ENCODE measurements around the gene ENPP3.

The ENPP3 gene

DNA sequence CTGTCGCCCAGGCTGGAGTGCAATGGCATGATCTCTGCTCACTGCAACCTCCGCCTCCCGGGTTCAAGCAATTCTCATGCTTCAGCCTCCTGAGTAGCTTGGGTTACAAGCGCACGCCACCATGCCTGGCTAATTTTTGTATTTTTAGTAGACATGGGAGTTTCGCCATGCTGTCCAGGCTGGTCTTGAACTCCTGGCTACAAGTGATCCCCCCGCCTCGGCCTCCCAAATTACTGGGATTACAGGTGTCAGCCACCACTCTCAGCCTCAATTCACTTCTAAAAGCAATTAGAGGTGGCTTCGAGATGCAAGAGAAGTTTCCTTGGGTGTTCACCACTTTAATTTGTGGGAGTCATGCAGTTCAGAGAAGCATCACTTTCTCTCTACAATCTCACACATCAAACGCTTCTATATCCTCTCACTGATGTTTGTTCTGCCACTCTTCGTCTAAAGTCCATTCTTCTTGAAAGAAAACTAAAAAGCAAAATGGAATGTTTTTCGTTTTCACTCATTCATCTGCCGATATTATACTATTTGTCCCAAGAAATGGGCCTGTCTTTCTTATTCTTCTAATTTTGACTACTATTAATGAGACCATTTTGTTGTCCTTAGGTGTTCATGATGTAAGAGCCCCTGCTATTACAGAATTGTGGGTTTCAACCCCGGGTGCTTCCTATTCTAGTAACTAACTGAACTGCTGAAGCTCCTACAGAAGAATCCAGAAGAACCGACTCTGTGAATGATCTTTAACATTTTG, 132.5 kb downstream of the ENPP3 start:
- H3F3A ChIP-seq (ENCODE audit: control insufficient read depth, insufficient read depth): no peaks in the 10 kb centered on the region
- H3K27me3 ChIP-seq (ENCODE audit: control insufficient read depth, low read length): no peaks in the 10 kb centered on the region
- no peaks in the 10 kb centered on the region for H3K4me1 ChIP-seq (ENCODE audit: control insufficient read depth, low read length)
- H3K27ac ChIP-seq (ENCODE audit: low read depth, low read length): no peak overlapping the region
- no peaks in the 10 kb centered on the region for H3K9me2 ChIP-seq (replicated peaks; ENCODE audit: control insufficient read depth, low read length)
- TF ChIP-seq, protein P1, sequence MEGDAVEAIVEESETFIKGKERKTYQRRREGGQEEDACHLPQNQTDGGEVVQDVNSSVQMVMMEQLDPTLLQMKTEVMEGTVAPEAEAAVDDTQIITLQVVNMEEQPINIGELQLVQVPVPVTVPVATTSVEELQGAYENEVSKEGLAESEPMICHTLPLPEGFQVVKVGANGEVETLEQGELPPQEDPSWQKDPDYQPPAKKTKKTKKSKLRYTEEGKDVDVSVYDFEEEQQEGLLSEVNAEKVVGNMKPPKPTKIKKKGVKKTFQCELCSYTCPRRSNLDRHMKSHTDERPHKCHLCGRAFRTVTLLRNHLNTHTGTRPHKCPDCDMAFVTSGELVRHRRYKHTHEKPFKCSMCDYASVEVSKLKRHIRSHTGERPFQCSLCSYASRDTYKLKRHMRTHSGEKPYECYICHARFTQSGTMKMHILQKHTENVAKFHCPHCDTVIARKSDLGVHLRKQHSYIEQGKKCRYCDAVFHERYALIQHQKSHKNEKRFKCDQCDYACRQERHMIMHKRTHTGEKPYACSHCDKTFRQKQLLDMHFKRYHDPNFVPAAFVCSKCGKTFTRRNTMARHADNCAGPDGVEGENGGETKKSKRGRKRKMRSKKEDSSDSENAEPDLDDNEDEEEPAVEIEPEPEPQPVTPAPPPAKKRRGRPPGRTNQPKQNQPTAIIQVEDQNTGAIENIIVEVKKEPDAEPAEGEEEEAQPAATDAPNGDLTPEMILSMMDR (IDR thresholded peaks at IDR 0.05; ENCODE audit: low read depth, low read length, poor library complexity, severe bottlenecking): no peak
- TF ChIP-seq EZH2phosphoT487 (IDR thresholded peaks at IDR 0.05; ENCODE audit: borderline replicate concordance, low read length): no peak
- no peaks in the 10 kb centered on the region for H3K9me3 ChIP-seq (ENCODE audit: control insufficient read depth, insufficient read depth, low read length)
- no peak overlapping the region for H3K4me2 ChIP-seq (ENCODE audit: low read length)
- H3K36me3 ChIP-seq (ENCODE audit: control insufficient read depth, low read length): no peaks in the 10 kb centered on the region
- no peaks in the 10 kb centered on the region for H4K20me1 ChIP-seq (ENCODE audit: control insufficient read depth, insufficient read depth, low read depth, low read length)
- no peaks in the 10 kb centered on the region for H3K79me2 ChIP-seq (ENCODE audit: control insufficient read depth, low read length)
- no peak overlapping the region for H3K4me3 ChIP-seq (ENCODE audit: low read length)

DNA sequence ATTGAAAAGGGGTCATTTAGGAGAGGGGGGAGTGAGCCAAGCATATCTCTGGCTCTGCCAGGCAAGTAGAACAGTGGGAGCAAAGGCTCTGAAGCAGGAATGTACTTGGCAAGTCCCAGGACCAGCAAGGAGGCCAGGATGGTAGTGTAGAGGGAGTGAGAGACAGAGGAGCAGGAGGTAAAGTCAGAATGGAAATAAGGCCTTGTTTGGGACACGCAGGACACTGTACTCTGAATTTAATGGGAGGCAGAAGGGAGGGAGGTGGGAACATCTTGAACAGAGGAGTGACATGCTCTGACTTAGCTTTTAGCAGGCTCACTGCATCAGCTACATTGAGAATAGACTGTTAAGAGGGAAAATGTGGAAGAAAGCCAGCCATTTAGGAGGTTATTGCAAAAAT, 133.7 kb downstream of the ENPP3 start:
- H3K4me2 ChIP-seq (ENCODE audit: low read length): no peak overlapping the region
- H3K9me3 ChIP-seq (ENCODE audit: control insufficient read depth, insufficient read depth, low read length): no peaks in the 10 kb centered on the region
- H3K9me2 ChIP-seq (replicated peaks; ENCODE audit: control insufficient read depth, low read length): no peaks in the 10 kb centered on the region
- H3K79me2 ChIP-seq (ENCODE audit: control insufficient read depth, low read length): no peaks in the 10 kb centered on the region
- H3K4me3 ChIP-seq (ENCODE audit: low read length): no peak overlapping the region
- no peaks in the 10 kb centered on the region for H3F3A ChIP-seq (ENCODE audit: control insufficient read depth, insufficient read depth)
- no peak overlapping the region for H3K27ac ChIP-seq (ENCODE audit: low read depth, low read length)
- H4K20me1 ChIP-seq (ENCODE audit: control insufficient read depth, insufficient read depth, low read depth, low read length): no peaks in the 10 kb centered on the region
- no peaks in the 10 kb centered on the region for H3K4me1 ChIP-seq (ENCODE audit: control insufficient read depth, low read length)
- TF ChIP-seq EZH2phosphoT487 (IDR thresholded peaks at IDR 0.05; ENCODE audit: borderline replicate concordance, low read length): no peak
- TF ChIP-seq, protein P1 (IDR thresholded peaks at IDR 0.05; ENCODE audit: low read depth, low read length, poor library complexity, severe bottlenecking): no peak
- H3K27me3 ChIP-seq (ENCODE audit: control insufficient read depth, low read length): no peaks in the 10 kb centered on the region
- no peaks in the 10 kb centered on the region for H3K36me3 ChIP-seq (ENCODE audit: control insufficient read depth, low read length)

DNA sequence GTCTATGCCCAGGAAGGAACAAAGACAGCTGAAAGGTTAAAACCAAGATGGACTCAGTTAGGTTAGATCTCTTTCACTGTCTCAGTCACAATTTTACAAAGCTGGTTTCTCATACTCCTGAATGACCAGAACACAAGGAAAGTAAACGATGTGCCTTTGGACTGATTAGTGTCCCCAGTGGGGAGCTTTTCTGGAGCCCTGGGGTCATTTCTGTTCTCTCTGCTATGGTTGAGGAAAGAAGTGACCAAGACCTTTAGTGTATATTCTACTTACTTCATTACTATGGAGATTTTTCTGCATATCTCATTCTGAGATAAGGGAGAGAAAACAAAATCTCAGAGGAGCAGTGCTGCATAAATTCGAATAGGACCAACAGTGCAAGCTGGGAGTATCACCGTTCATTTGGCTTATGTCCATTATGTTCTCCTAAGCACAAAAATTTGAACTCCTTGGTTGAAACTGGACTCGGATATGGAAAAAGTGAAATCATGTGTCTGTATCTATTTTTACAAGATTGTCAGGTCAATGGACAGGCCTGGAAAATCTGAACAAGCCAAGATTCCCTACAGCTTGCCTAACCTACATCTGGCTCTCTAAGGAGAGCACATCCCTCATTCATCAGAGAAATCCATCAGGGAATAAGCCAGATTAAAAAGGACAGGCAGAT, 136.3 kb downstream of the ENPP3 start:
- H3K4me2 ChIP-seq (ENCODE audit: low read length): no peak overlapping the region
- TF ChIP-seq EZH2phosphoT487 (IDR thresholded peaks at IDR 0.05; ENCODE audit: borderline replicate concordance, low read length): no peak
- TF ChIP-seq, protein P1 (IDR thresholded peaks at IDR 0.05; ENCODE audit: low read depth, low read length, poor library complexity, severe bottlenecking): no peak
- H3K4me3 ChIP-seq (ENCODE audit: low read length): no peak overlapping the region

More for the DNA sequence above, 136.3 kb downstream of the ENPP3 start:
- no peaks in the 10 kb centered on the region for H3K79me2 ChIP-seq (ENCODE audit: control insufficient read depth, low read length)
- H3K27ac ChIP-seq (ENCODE audit: low read depth, low read length): no peak overlapping the region
- H3K36me3 ChIP-seq (ENCODE audit: control insufficient read depth, low read length): no peaks in the 10 kb centered on the region
- H3F3A ChIP-seq (ENCODE audit: control insufficient read depth, insufficient read depth): no peaks in the 10 kb centered on the region
- H4K20me1 ChIP-seq (ENCODE audit: control insufficient read depth, insufficient read depth, low read depth, low read length): no peaks in the 10 kb centered on the region
- H3K4me1 ChIP-seq (ENCODE audit: control insufficient read depth, low read length): no peaks in the 10 kb centered on the region
- no peaks in the 10 kb centered on the region for H3K27me3 ChIP-seq (ENCODE audit: control insufficient read depth, low read length)
- H3K9me3 ChIP-seq (ENCODE audit: control insufficient read depth, insufficient read depth, low read length): no peaks in the 10 kb centered on the region
- no peaks in the 10 kb centered on the region for H3K9me2 ChIP-seq (replicated peaks; ENCODE audit: control insufficient read depth, low read length)
